ENCODE results near the gene KCTD12. TPM values are rescaled to one million over a fixed set of nuclear protein-coding genes. Genes with fewer than 3 reads are reported as not detected.

Gene KCTD12
- polyA plus RNA-seq, 1 experiment: 2.3 TPM

GRCh38 chr13:76894401-76895110, 8.4 kb upstream of the KCTD12 start:
- TF ChIP-seq CTCF (IDR thresholded peaks at IDR 0.05; ENCODE audit: low read depth, low read length): no peak
- CTCF ChIA-PET: interaction anchor here (0.5 to 1.7 kb wide), 5 partner anchors 9 to 1024 kb away, joined by 3 to 6 read pairs (median 4); no protein-coding TSS in a partner anchor
- H3K27ac ChIP-seq (ENCODE audit: low read depth, low read length): no peak overlapping the region
- H3K9me3 ChIP-seq (ENCODE audit: control insufficient read depth, insufficient read depth, low read length): no peaks in the 10 kb centered on the region
- DNase-seq (ENCODE audit: low read depth, low spot score): no peak
- POLR2A ChIA-PET: no interaction called here
- H3K4me3 ChIP-seq (ENCODE audit: low read depth, low read length): no peak overlapping the region
- peaks cover 3% of the 10 kb centered on the region for H3K27me3 ChIP-seq (ENCODE audit: control insufficient read depth, insufficient read depth, low read length)

- Histone ChIP-seq H3K27ac (ENCODE audit: low read depth, low read length) (no peak overlapping the region), H3K4me3 (ENCODE audit: low read depth, low read length) (no peak overlapping the region), H3K9me3 (ENCODE audit: control insufficient read depth, insufficient read depth, low read length) (no peaks in the 10 kb centered on the region), H3K27me3 (ENCODE audit: control insufficient read depth, insufficient read depth, low read length) (peaks cover 7% of the 10 kb centered on the region)
- CTCF ChIA-PET: no interaction called here
- POLR2A ChIA-PET: no interaction called here
- DNase-seq (ENCODE audit: low read depth, low spot score): no peak
- no peak for TF ChIP-seq CTCF (IDR thresholded peaks at IDR 0.05; ENCODE audit: low read depth, low read length)
Measured at GRCh38 chr13:76892488-76892887, 6.3 kb upstream of the KCTD12 start.

GRCh38 chr13:76890021-76890420, 3.8 kb upstream of the KCTD12 start:
- Histone ChIP-seq H3K9me3 (ENCODE audit: control insufficient read depth, insufficient read depth, low read length) (no peaks in the 10 kb centered on the region; the same call in 1 of the 2 replicates), H3K27me3 (ENCODE audit: control insufficient read depth, insufficient read depth, low read length) (peaks cover 8% of the 10 kb centered on the region), H3K4me3 (ENCODE audit: low read depth, low read length) (no peak overlapping the region), H3K27ac (ENCODE audit: low read depth, low read length) (no peak overlapping the region)
- DNase-seq (ENCODE audit: low read depth, low spot score): no peak
- POLR2A ChIA-PET: no interaction called here
- CTCF ChIA-PET: interaction anchor here (1.9 kb wide), 1 partner anchor 90 kb away, joined by 8 read pairs; no protein-coding TSS in a partner anchor
- no peak for TF ChIP-seq CTCF (IDR thresholded peaks at IDR 0.05; ENCODE audit: low read depth, low read length)

- no peak for DNase-seq (ENCODE audit: low read depth, low spot score)
- Histone ChIP-seq H3K27me3 (ENCODE audit: control insufficient read depth, insufficient read depth, low read length) (peaks cover 10% of the 10 kb centered on the region), H3K4me3 (ENCODE audit: low read depth, low read length) (no peak overlapping the region), H3K9me3 (ENCODE audit: control insufficient read depth, insufficient read depth, low read length) (no peaks in the 10 kb centered on the region; the same call in 1 of the 2 replicates), H3K27ac (ENCODE audit: low read depth, low read length) (no peak overlapping the region)
- CTCF ChIA-PET: interaction anchor here (1.1 to 1.9 kb wide), 2 partner anchors 12 to 91 kb away, joined by 3 to 8 read pairs; no protein-coding TSS in a partner anchor
- no peak for TF ChIP-seq CTCF (IDR thresholded peaks at IDR 0.05; ENCODE audit: low read depth, low read length)
- POLR2A ChIA-PET: no interaction called here
Measured at GRCh38 chr13:76889254-76889653, 3.0 kb upstream of the KCTD12 start.

GRCh38 chr13:76888421-76888820, 2.2 kb upstream of the KCTD12 start:
- no peaks in the 10 kb centered on the region; the same call in 1 of the 2 replicates for H3K9me3 ChIP-seq (ENCODE audit: control insufficient read depth, insufficient read depth, low read length)
- no peak for DNase-seq (ENCODE audit: low read depth, low spot score)
- no peak for TF ChIP-seq CTCF (IDR thresholded peaks at IDR 0.05; ENCODE audit: low read depth, low read length)
- H3K27me3 ChIP-seq (ENCODE audit: control insufficient read depth, insufficient read depth, low read length): peaks cover 10% of the 10 kb centered on the region
- ChIA-PET POLR2A (no interaction called here), CTCF (interaction anchor here (1.1 to 1.9 kb wide), 2 partner anchors 13 to 92 kb away, joined by 3 to 8 read pairs; no protein-coding TSS in a partner anchor)
- H3K4me3 ChIP-seq (ENCODE audit: low read depth, low read length): no peak overlapping the region
- H3K27ac ChIP-seq (ENCODE audit: low read depth, low read length): no peak overlapping the region

Measured in AG04450 (cell line).